WTC11 (cell line): Measurements from ENCODE around the gene UGT1A10. TPM values are rescaled to one million over a fixed set of nuclear protein-coding genes. Genes with fewer than 3 reads are reported as not detected.

Source experiments
- ATAC-seq: fragments of 200-7000 bp; cut with Tn5 transposase; 2 replicates; pipeline ENCODE4 v1.10.0; 2021; ENCODE audit warnings: mild to moderate bottlenecking, moderate library complexity
- CTCF ChIA-PET: fragments of 300-600 bp; sonication (Branson Sonifier 250); formaldehyde crosslinking; loops from one replicate; lab custom pipeline; 2021; ENCODE audit warnings: antibody characterized with exemption; lab: Charles Lee
- POLR2A ChIA-PET: fragments of 350-600 bp; sonication (Branson Sonifier 250); formaldehyde crosslinking; loops from one replicate; lab custom pipeline; 2021; ENCODE audit warnings: antibody characterized with exemption; lab: Charles Lee
- DNase-seq: peaks from one replicate; pipeline ENCODE4 v3.0.0; 2021; ENCODE audit warnings: low spot score
- H3K27ac Mint-ChIP-seq: 2 replicates; pipeline ENCODE4 v1.8.0; 2021; ENCODE audit warnings: mixed read lengths
- H3K27me3 Mint-ChIP-seq: 2 replicates; pipeline ENCODE4 v1.8.0; 2021; ENCODE audit warnings: low read depth, mild to moderate bottlenecking, moderate library complexity, mixed read lengths
- H3K36me3 Mint-ChIP-seq: 2 replicates; pipeline ENCODE4 v1.8.0; 2021; ENCODE audit warnings: mixed read lengths
- H3K4me1 Mint-ChIP-seq: 2 replicates; pipeline ENCODE4 v1.8.0; 2022; ENCODE audit warnings: mixed read lengths
- H3K4me3 Mint-ChIP-seq: 2 replicates; pipeline ENCODE4 v1.8.0; 2021; ENCODE audit warnings: mild to moderate bottlenecking, moderate library complexity, mixed read lengths
- H3K9me3 Mint-ChIP-seq: 2 replicates; pipeline ENCODE4 v1.8.0; 2021; ENCODE audit warnings: mixed read lengths
- ATF3 ChIP-seq: sonication (generic); formaldehyde crosslinking; conservative IDR thresholded peaks from 2 replicates; pipeline ENCODE4 v1.8.1; 2022; ENCODE audit warnings: mild to moderate bottlenecking, missing genetic modification reagents
- EMX1 ChIP-seq: fragments of 250-450 bp; sonication (Bioruptor Pico); IDR thresholded peaks from 2 replicates; pipeline ENCODE4 v1.8.0; 2021; ENCODE audit warnings: mild to moderate bottlenecking
- FOXJ3 ChIP-seq: sonication (generic); formaldehyde crosslinking; IDR thresholded peaks from 2 replicates; pipeline ENCODE4 v1.9.0; 2021; ENCODE audit warnings: missing genetic modification reagents, mild to moderate bottlenecking, borderline replicate concordance
- IRF2 ChIP-seq: sonication (generic); formaldehyde crosslinking; IDR thresholded peaks from 2 replicates; pipeline ENCODE4 v1.8.0; 2022; ENCODE audit warnings: low read depth, missing genetic modification reagents, borderline replicate concordance
- JAZF1 ChIP-seq: fragments of 250-450 bp; sonication (Bioruptor Pico); IDR thresholded peaks from 2 replicates; pipeline ENCODE4 v1.9.0; 2021; ENCODE audit warnings: moderate library complexity, mild to moderate bottlenecking, inconsistent platforms
- NFE2L1 ChIP-seq: sonication (generic); formaldehyde crosslinking; IDR thresholded peaks from 2 replicates; pipeline ENCODE4 v1.8.1; 2023; ENCODE audit warnings: missing genetic modification reagents
- NR3C1 ChIP-seq: sonication (generic); formaldehyde crosslinking; conservative IDR thresholded peaks from 2 replicates; pipeline ENCODE4 v1.8.1; 2023; ENCODE audit warnings: low read depth, mild to moderate bottlenecking, missing genetic modification reagents
- RELA ChIP-seq: sonication (generic); formaldehyde crosslinking; IDR thresholded peaks from 2 replicates; pipeline ENCODE4 v1.8.1; 2022; ENCODE audit warnings: missing genetic modification reagents, mild to moderate bottlenecking, borderline replicate concordance
- RORB ChIP-seq: fragments of 250-450 bp; sonication (Bioruptor Pico); IDR thresholded peaks from 2 replicates; pipeline ENCODE4 v1.9.0; 2021; ENCODE audit warnings: mild to moderate bottlenecking
- TCF7 ChIP-seq: sonication (generic); formaldehyde crosslinking; IDR thresholded peaks from 2 replicates; pipeline ENCODE4 v1.8.0; 2022; ENCODE audit warnings: mild to moderate bottlenecking, low read depth, missing genetic modification reagents, moderate library complexity
- ZNF232 ChIP-seq: sonication (generic); formaldehyde crosslinking; IDR thresholded peaks from 2 replicates; pipeline ENCODE4 v1.8.0; 2022; ENCODE audit warnings: mild to moderate bottlenecking, missing genetic modification reagents
- ZNF263 ChIP-seq: sonication (generic); formaldehyde crosslinking; IDR thresholded peaks from 2 replicates; pipeline ENCODE4 v1.8.1; 2022; ENCODE audit warnings: low read depth, mild to moderate bottlenecking, moderate library complexity, missing genetic modification reagents
- ZNF396 ChIP-seq: fragments of 250-450 bp; sonication (Bioruptor Pico); IDR thresholded peaks from 2 replicates; pipeline ENCODE4 v1.8.0; 2021; ENCODE audit warnings: mild to moderate bottlenecking, moderate library complexity, borderline replicate concordance
- ZNF425 ChIP-seq: fragments of 250-450 bp; sonication (Bioruptor Pico); conservative IDR thresholded peaks from 2 replicates; pipeline ENCODE4 v1.9.0; 2021; ENCODE audit warnings: mild to moderate bottlenecking
- ZSCAN18 ChIP-seq: fragments of 250-450 bp; sonication (Bioruptor Pico); IDR thresholded peaks from 2 replicates; pipeline ENCODE4 v2.1.2; 2022; ENCODE audit warnings: mild to moderate bottlenecking, moderate library complexity
- total RNA-seq: library from RNA; stranded (reverse); gene quantifications from 3 replicates; pipeline ENCODE4 v1.2.3, GENCODE V29; 2021
- TF ChIP-seq, protein P1 (sequence below): sonication (generic); formaldehyde crosslinking; IDR thresholded peaks from 2 replicates; pipeline ENCODE4 v1.8.0; 2022; ENCODE audit warnings: mild to moderate bottlenecking, missing genetic modification reagents
- TF ChIP-seq, protein P2 (sequence below): sonication (generic); formaldehyde crosslinking; IDR thresholded peaks from 2 replicates; pipeline ENCODE4 v1.8.1; 2022; ENCODE audit warnings: mild to moderate bottlenecking, missing genetic modification reagents, moderate library complexity, borderline replicate concordance
- TF ChIP-seq, protein P3 (sequence below): sonication (generic); formaldehyde crosslinking; IDR thresholded peaks from 2 replicates; pipeline ENCODE4 v1.8.0; 2023; ENCODE audit warnings: missing genetic modification reagents

The UGT1A10 gene
- total RNA-seq, 1 experiment from 2014 or later: not detected

GRCh38 chr2:233793465-233794127, 157.3 kb downstream of the UGT1A10 start:
- no peak for ATAC-seq

GRCh38 chr2:233794128-233794658, 157.9 kb downstream of the UGT1A10 start:
- DNase-seq (no peak), ATAC-seq (no peak)
- H3K4me3 Mint-ChIP-seq: no peak overlapping the region
- H3K27ac Mint-ChIP-seq: no peak overlapping the region
- no peaks in the 10 kb centered on the region; the same call in 1 of the 2 replicates for H3K27me3 Mint-ChIP-seq
- POLR2A ChIA-PET: no interaction called here
- CTCF ChIA-PET: no interaction called here
- no peaks in the 10 kb centered on the region for H3K4me1 Mint-ChIP-seq
- no peak for TF ChIP-seq FOXJ3 (CRISPR knock-in tag)
- no peak for TF ChIP-seq RELA
- no peak for TF ChIP-seq IRF2
- no peak for TF ChIP-seq ZSCAN18 (CRISPR knock-in tag)
- TF ChIP-seq ZNF232 (CRISPR knock-in tag): no peak
- TF ChIP-seq, protein P1, sequence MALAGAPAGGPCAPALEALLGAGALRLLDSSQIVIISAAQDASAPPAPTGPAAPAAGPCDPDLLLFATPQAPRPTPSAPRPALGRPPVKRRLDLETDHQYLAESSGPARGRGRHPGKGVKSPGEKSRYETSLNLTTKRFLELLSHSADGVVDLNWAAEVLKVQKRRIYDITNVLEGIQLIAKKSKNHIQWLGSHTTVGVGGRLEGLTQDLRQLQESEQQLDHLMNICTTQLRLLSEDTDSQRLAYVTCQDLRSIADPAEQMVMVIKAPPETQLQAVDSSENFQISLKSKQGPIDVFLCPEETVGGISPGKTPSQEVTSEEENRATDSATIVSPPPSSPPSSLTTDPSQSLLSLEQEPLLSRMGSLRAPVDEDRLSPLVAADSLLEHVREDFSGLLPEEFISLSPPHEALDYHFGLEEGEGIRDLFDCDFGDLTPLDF (CRISPR knock-in tag): no peak
- no peak for TF ChIP-seq ZNF396 (CRISPR knock-in tag)
- TF ChIP-seq TCF7 (CRISPR knock-in tag): no peak
- no peak for TF ChIP-seq RORB (CRISPR knock-in tag)
- no peak for TF ChIP-seq NR3C1 (CRISPR knock-in tag)
- no peak for TF ChIP-seq ATF3 (CRISPR knock-in tag)
- no peak for TF ChIP-seq ZNF263 (CRISPR knock-in tag)
- TF ChIP-seq JAZF1: no peak
- TF ChIP-seq ZNF425 (CRISPR knock-in tag): no peak
- TF ChIP-seq NFE2L1: no peak
- TF ChIP-seq, all 79 proteins: peak for 0
- peaks cover 2% of the 10 kb centered on the region for H3K9me3 Mint-ChIP-seq
- no peaks in the 10 kb centered on the region for H3K36me3 Mint-ChIP-seq

More at GRCh38 chr2:233793465-233794127, 157.3 kb downstream of the UGT1A10 start:
- no peak for DNase-seq
- ChIA-PET POLR2A (no interaction called here), CTCF (no interaction called here)
- no peak overlapping the region for H3K27ac Mint-ChIP-seq
- H3K36me3 Mint-ChIP-seq: no peaks in the 10 kb centered on the region
- no peaks in the 10 kb centered on the region; the same call in 1 of the 2 replicates for H3K27me3 Mint-ChIP-seq
- TF ChIP-seq, protein P2, sequence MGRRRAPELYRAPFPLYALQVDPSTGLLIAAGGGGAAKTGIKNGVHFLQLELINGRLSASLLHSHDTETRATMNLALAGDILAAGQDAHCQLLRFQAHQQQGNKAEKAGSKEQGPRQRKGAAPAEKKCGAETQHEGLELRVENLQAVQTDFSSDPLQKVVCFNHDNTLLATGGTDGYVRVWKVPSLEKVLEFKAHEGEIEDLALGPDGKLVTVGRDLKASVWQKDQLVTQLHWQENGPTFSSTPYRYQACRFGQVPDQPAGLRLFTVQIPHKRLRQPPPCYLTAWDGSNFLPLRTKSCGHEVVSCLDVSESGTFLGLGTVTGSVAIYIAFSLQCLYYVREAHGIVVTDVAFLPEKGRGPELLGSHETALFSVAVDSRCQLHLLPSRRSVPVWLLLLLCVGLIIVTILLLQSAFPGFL: no peak
- TF ChIP-seq, protein P3, sequence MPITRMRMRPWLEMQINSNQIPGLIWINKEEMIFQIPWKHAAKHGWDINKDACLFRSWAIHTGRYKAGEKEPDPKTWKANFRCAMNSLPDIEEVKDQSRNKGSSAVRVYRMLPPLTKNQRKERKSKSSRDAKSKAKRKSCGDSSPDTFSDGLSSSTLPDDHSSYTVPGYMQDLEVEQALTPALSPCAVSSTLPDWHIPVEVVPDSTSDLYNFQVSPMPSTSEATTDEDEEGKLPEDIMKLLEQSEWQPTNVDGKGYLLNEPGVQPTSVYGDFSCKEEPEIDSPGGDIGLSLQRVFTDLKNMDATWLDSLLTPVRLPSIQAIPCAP (CRISPR knock-in tag): no peak
- TF ChIP-seq EMX1 (CRISPR knock-in tag): no peak
- peaks cover 6% of the 10 kb centered on the region for H3K9me3 Mint-ChIP-seq
- H3K4me1 Mint-ChIP-seq: no peaks in the 10 kb centered on the region
- no peak overlapping the region for H3K4me3 Mint-ChIP-seq
